HG03460 (cell line): Measurements from ENCODE around the gene RAB40B.

Experiments used
- ATAC-seq: cut with Tn5 transposase; IDR thresholded peaks from one replicate; pipeline ENCODE4 v1.9.1; 2021; ENCODE audit not compliant: unreplicated experiment

Gene RAB40B

DNA sequence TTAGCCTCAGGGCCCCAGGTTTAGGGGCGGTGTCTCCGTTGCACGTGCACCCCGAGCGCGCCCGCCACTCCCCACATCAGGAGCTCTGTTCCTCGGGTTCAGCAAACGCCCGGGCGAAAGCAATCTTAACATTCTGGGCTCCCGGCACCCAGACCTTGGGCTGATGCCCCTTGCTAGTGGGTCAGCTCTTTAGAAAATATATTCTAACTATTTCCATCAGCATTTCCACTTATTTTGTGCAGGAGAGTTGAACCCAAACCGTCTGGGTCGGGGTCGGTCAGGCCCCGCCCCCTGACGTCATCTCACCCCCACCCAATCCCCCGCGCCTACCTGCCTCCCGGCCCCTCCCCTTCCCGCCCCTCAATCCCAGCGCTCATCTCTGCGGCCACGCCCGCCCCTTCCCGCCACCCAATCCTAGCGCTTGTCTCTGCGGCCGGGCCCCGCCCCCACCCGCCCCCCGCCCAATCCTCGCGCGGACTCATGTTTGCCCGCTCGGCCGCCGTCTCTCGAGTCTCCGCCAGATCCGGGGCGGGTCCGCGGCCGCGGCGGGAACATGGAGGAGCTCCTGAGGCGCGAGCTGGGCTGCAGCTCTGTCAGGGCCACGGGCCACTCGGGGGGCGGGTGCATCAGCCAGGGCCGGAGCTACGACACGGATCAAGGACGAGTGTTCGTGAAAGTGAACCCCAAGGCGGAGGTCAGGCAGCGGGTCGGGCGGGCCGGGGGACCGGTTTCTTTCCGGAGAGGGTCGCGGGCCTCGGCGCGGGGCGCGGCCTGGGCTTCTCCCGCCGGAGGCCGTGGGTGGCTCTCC, 17.9 kb upstream of the RAB40B start, which contains the start of gene FN3KRP:
TSS of gene FN3KRP (plus strand) at position 504 of the 808 bp plus-strand sequence. CDS start at position 554, 50 bp downstream.
- peak; percentile 65 for ATAC-seq

DNA sequence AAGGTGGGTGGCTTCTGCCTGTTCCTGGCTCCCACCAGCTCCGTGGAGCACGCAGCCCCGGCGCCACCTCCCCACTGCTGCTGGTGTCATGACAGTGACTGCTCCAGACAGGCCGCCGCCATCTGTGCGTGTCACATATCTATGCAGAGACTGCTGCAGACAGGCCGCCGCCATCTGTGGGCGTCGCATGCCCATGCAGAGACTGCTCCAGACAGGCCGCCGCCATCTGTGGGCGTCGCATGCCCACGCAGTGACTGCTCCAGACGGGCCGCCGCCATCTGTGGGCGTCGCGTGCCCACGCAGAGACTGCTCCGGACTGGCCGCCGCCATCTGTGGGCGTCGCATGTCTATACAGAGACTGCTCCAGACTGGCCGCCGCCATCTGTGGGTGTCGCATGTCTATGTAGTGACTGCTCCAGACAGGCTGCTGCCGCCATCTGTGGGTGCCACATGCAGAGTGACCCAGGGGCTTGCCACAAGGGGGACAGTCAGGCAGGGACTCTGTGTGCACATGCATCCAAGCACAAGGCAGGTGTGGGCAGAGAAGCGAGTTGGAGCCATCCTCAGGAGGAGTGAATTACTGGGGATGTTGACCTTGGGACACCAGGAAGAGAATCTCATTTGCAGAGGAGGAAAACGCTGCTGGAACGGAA, 14.7 kb upstream of the RAB40B start:
- ATAC-seq = no peak

DNA sequence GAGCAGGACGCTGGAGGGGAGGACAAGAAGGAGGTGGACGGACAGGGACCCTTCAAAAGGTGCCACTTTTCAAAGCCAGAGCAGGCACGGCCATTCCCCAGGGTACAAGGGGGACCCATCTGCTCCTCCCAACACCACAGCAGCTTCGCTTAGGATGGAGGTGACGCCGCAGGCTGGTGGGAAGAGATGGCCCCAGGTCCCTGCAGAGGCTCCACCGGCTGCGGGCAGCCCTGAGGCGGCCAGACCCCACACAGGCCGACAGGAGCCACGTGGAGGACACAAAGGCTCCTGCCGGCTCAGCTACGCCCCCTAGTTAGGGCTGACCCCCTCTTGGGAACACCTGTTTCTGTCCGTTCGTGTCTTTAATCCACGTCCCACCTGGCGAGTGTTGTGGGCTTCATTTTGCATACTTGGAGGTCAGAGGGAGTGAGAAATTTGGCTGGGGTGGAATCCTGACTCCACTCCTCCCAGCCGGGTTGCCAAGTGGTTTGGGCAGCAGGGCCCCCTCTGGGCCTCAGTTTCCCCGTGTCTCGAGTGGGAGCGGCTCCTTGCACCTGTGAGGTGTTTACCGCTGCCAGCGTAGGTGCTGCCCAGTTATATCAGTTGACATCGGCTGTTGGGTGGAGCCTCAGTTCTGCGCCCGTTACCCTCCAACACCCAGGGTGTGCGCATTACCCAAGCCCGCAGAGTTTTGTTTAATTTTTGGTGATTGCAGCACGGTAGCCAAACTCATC, 12.2 kb upstream of the RAB40B start:
- ATAC-seq = no peak

DNA sequence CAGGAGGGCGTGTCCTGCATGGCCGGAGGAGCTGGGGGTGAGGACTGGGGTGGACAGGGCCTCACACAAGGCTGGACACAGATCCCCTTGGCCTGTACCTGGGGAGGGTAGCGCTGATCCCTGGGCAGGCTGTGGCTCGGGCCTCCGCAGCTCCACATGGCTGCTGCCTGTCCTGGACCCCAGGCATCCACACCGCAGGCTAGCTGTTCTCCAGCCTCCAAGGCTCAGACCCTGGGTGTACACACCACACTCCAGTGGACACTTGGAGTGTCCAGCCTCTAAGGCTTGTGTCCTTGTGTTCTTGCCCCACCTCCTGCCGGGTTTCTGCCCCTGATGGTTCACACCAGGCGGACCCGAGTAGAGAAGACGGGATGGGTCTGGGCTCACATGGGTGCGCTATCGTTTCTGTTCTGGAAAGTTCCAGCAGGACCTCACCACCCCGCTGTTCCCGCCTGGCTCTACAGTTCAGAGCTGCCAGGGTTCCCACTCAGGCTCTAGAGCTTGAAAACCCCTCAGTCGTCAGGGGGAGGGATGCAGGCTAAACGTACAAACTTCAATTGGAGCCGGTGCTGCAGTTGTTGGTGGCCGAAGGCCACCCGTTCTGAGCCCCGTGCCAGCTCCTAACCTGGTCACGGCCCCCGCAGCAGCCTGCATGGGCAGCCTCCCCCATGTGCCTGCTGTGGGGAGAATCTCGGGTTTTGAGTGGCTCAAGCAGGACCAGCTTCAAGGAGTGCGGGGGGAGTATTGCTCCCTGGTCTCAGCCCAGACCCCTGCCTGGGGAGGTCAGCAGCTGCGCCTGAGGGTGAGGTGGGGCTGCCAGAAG, 11.4 kb upstream of the RAB40B start:
- no peak for ATAC-seq

DNA sequence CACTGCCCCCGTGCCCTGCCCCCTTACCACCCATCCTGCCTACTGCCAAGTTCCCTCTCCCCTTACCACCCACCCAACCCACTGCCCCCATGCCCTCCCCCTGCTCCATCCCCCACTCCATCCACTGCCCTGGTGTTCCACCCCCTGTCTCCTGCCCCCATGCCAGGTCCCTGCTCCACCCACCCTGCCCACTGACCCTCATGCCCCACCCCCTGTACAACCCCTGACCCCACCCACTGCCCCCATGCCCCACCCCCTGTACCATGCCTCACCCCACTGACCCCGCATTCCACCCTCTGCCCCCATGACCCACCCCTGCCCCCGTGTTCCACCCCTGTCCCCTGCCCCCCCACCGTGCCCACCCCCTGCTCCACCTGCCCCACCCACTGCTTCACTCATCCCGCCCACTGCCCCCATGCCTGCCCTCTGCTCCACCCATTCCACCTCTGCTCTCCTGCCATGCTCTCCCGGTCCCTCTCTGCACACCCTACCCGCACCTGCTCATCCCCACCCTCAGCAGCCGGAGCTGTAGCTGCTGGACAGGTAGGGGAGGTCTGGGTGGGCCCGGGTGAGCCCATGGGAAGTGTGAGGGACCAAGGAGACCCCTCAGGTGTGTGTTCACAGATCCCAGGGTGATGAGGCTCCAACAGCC, 10.7 kb upstream of the RAB40B start:
- ATAC-seq = no peak

DNA sequence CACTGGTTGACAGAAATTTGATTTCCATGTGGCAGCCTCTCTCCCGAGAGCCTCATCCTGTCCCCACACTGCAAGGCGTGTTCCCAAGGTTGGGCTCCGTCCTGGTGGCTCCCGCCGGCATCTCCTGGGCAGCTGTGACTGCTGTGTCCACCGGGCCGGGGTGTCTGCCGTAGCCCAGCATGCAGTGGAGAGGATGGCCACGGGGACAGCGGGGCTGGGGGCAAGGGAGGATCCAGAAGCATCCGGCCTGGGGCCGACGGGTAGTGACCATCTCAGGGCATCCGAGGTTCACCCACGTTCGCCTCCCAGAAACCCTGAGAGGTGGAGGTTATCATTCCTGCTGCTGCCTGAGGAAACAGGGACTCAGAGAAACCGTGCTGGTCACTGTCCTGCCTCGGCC, 7.3 kb upstream of the RAB40B start:
- no peak for ATAC-seq

DNA sequence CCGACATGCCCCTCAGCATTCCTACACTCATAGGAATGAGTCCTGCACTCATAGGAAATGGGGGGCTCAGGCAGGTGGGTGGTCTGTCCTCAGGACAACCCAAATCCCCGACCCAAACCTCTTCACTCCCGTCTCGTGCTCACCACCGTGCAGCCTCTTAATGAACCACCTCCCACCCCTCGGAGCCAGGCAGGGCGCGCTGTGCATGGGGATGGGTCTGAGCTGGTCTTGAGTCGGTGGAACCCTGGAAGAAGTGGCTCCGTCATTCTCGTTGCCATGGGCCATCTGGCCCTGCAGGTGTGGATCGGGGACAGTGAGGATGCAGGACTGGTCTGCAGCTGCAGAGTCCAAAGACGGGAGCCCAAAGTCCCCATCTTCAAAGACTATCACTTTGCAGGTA, 6.4 kb upstream of the RAB40B start:
- ATAC-seq = no peak

DNA sequence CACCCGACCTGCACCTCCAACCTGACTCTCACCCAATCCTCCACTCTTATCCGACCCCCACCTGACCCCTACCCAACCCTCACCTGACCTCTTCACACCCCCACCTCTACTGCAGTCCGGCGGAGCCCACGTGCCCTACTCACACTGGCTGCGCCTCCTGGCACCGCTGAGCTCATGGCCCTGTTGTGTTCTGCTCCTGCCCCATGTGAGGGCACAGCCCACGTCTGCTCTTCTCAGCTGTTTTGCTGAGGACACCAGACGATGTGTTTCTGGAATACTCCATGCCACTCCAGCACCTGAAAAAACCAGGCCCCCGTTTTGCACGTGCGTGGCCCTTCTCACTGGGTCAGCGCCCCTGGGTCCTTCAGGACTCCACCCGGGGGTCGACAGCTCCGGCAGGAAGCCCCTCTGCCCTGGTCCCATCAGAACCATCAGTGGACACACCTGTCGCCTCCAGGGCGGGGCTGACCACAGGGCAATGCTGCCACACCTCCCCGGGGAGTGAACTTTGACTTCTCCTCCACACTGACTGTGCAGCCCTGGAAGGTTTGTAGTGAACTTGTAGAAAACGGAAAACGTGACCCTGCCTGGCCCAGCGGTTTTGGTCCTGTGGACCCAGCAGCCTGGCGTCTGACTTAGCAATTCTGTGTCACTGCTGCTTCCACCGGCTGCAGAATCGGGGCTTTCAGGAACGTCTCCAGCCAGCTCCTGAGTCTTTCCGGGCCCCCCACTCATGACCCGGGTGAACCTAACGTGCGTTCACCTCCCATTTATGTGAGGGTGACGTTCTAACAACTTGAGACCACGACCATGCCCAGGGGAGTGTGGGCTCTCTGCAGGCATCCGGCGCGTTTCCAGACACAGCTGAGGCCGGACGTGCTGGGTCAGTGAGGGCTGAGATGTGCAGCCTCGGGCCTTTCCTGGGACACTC, 5.7 kb upstream of the RAB40B start:
- ATAC-seq = no peak

DNA sequence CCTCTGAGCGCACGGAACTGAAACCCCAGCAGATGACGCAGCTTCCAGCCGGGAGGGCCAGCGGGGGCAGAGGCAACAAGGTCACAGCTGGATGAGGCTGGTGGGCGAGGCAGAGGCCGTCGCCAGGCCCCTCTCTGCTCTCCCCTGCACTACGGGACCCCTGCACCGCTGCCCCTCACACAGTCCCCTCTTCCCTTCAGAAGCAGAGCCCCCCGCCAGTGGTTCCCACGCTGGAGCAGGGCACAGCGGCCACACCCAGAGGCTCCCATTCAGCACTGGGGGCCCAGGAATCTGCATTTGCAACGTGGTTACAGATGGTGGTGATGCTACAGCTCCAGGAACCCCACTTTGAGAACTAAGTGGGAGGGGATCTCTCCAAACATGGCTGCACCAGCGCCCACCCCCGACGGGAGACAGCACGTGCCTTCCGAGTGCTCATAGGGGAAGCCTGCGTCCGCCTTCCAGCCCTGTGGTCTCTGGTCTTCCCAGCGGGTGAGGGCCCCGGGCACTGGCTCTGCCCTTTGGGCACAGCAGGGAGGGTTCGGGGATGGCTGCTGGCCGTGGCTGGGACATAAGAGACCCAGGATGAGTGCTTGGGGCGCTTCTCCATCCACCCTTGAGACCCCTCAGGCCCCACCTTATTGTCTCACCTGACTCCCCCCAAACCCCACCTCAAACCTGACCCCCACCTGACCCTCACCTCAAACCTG, 4.7 kb upstream of the RAB40B start:
- ATAC-seq = no peak

DNA sequence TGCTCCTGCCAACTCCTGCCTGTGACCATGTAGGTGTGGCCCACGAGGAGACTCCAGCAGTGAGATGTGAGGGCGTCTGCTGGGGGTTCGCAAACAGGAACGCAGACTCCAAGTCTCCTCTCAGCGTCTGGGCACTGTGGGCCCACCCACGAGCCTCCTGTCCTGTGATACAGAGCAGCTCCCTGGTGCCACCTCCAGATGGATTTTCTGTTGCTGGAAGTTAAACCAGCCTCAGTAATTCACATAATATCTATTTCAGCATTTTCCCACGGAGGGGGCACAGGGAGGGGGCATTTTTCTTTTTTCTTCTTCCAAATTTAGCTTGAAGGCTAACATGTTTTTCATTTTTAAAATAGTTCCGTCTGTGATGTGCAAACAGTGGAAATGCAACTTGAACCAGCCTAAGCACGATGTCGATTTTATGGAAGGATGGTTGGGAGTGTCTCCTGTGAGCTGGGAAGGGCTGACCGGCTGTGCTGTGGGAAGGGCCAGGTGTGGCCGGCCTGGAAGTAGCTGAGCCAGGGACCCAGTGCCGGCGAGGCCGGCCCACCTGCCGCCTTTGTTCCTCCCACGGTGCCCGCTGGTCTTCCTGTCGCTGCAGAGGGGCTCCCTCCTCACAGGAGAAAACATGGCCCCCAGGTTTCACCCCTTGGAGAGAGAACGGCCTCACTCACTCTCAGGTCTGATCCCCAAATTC, 3.9 kb upstream of the RAB40B start:
- no peak for ATAC-seq

DNA sequence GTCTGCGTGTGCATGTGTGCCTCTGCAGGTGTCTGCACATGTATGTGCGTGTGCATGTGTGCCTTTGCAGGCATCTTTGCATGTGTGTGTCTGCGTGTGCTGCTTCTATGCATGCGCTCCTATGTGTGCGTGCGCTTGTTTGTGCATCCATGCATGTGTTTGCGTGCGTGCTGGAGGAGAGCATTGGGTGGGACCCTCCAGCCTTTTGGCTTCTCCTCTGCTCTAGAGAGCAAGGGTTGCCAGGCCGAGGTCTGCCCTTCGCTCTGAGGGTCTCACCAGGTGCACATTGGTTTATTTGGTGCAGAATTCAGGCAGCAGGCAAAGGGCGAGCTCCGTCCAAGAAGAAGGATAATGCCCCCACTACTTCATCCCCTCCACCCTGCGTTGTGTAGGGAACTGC, 1.1 kb upstream of the RAB40B start:
- no peak for ATAC-seq

DNA sequence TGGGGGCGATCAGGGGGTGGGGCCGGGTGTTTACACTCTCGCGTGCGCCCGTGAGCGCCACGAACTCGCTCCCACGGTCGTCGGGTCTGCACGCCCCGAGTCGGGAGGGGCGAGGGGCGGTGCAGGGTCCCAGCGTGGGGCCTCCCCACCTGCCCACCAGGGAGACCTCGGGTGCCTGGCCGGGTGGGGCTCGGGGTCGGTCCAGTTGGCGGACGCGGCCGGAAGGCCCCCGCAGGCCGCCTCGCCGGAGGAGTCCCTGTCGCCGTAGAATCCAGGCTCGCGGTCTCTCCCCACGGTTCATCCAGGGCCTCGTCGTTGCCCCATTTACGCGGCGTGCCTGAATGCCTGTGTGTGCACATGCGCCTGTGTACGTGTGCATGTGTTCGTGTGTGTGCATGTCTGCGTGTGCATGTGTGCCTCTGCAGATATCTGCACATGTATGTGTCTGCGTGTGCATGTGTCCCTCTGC, 510 bp upstream of the RAB40B start:
- no peak for ATAC-seq

DNA sequence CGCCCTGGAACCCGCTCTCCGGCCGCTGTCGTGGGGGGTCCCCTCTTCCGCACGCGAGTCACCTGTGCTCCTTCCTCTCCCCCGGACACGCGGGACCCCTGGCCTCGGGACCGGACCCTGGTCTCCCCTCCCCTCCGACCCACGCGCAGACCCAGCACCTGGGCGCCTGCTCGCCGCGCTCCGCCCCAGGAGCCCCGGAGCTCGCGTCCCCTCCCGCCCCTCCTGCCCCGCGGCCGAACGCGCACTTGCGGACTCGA, 762 bp downstream of the RAB40B start:
- ATAC-seq = no peak

DNA sequence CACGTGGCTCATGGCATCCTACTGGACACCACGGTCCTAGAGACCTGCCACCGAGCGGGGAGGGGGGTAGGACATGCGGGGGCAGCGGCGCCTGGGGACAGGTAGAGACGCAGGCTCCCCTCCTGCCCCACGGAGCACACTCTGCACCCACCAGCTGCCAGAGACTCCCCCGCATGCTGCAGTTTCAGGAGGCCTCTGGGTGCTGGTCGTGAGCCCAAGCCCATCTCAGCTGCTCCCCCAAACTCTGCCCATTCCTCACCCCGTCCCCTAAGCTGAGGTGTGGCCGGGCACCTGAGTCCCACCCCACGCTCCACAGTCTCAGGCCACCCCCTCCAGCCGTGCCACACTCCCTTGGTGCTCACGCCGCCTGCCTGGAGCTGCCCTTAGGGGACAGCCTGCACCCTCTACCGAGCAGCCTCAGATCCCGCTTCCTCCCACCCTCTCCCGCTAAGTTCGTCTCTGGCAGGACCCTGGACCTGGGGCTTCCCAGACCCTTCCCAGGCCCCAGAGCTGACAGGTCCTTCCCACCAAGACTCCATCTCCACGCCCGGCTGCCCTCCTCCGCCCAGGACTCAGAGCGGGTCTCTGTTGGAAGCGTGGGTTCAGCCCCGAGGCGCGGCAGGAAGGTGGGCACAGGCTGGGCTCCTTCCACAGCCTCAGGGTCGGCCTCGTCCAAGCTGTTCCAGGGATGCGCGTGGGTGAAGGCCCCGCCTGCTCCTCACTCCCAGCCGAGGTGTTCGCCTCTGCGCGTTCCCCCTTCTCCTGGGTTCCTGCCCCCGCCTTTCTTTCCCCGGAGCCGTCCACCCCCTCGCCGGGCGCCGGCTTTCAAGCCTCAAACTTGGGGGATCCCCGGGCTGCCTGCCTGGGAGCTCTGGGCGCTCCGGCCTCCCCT, 1.3 kb downstream of the RAB40B start:
- no peak for ATAC-seq

DNA sequence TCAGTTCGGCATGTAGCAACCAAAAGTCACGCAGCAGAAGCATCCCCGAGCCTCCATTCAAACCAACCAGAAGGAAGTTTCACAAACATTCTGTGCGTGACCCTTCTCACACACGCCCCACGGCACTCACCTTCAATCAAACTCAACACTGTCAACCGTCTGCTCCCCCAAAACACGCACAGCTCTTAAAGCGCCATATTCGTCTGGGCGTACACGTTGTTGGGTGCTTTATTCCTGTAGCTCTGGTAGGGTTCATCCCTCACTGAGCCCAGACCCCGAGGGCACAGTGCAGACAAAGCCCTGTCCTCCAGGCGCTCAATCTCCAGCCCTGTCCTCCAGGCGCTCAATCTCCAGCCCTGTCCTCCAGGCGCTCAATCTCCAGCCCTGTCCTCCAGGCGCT, 2.2 kb downstream of the RAB40B start:
- ATAC-seq = no peak

DNA sequence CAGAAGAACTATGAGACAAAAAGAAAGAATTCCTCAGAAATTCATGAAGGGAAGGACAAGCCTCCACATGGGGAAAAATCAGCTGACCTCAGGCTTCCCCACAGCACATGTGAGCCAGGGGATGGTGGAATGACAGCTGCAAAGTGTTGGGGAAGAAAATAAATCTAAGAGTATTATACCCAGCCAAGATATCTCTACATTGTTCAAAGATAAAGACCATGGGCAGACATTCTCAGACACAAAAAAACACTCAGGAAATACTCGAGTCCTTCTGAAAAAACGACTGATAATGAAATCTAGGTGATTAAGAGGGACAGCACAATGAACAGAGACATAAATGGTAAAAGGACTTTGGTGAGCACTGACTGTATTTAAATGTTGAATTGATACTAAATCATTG, 3.9 kb downstream of the RAB40B start:
- no peak for ATAC-seq

DNA sequence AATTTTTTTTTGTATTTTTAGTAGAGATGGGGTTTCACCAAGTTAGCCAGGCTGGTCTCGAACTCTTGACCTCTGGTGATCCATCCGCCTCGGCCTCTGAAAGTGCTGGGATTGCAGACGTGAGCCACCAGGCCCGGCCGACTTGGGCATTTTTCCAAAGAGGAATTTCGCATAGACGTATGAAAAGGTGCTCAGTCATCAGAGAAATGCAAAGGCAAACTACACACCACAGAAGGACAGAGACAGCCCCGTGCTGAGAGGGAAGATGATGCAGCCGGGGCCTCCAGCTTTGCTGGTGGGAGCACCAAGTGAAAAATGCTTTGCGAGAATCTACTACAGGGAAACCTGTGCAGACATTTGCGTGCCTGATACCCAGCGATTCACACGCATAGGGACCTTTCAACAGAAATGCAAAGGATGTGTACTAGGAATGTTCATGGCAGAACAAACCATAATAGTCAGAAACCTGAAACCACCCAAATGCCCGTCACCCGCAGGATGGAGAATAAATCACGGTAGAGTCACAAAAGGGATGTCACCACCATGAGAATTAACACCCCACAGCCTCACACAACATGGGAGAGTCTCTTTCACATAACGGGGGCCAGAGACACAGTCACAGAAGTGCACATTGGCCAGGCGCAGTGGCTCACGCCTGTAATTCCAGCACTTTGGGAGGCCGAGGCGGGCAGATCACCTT, 5.2 kb downstream of the RAB40B start:
- ATAC-seq = no peak
